GM23338 (cell line): ENCODE results near the gene RIC1. TPM values are rescaled to one million over a fixed set of nuclear protein-coding genes. Genes with fewer than 3 reads are reported as not detected.

Experiments used
- ATAC-seq: fragments of 200-7000 bp; cut with Tn5 transposase; 3 replicates; pipeline ENCODE4 v1.9.1; 2020
- DNase-seq: peaks from one replicate; pipeline ENCODE4 v3.0.0-alpha.2; 2015; ENCODE audit warnings: low spot score
- H2AFZ ChIP-seq: fragments of 200-600 bp; sonication (generic); 2 replicates; pipeline ENCODE4 v1.8.0; 2016; ENCODE audit warnings: antibody characterized with exemption, mild to moderate bottlenecking, moderate library complexity
- H3F3A ChIP-seq: fragments of 200-600 bp; sonication (generic); replicated peaks from 2 replicates; pipeline ENCODE4 v1.8.0; 2017; ENCODE audit warnings: antibody characterized with exemption, mixed run types, low read depth
- H3K27ac ChIP-seq: fragments of 200-600 bp; sonication (generic); 2 replicates; pipeline ENCODE4 v1.6.1; 2016; ENCODE audit warnings: low read depth
- H3K27me3 ChIP-seq: fragments of 200-600 bp; sonication (generic); 2 replicates; pipeline ENCODE4 v1.8.0; 2016; ENCODE audit warnings: mild to moderate bottlenecking, mixed run types, moderate library complexity; ENCODE audit not compliant: insufficient read depth
- H3K36me3 ChIP-seq: fragments of 200-600 bp; sonication (generic); 2 replicates; pipeline ENCODE4 v1.8.0; 2016; ENCODE audit warnings: mild to moderate bottlenecking; ENCODE audit not compliant: insufficient read depth
- H3K4me1 ChIP-seq: fragments of 200-600 bp; sonication (generic); 2 replicates; pipeline ENCODE4 v1.8.0; 2016; ENCODE audit warnings: mild to moderate bottlenecking, moderate library complexity; ENCODE audit not compliant: insufficient read depth
- H3K4me2 ChIP-seq: fragments of 200-600 bp; sonication (generic); 2 replicates; pipeline ENCODE4 v1.7.1; 2017; ENCODE audit warnings: mixed run types
- H3K4me3 ChIP-seq: fragments of 200-600 bp; sonication (generic); 2 replicates; pipeline ENCODE4 v1.6.1; 2016; ENCODE audit warnings: mixed run types
- H3K79me2 ChIP-seq: fragments of 200-600 bp; sonication (generic); replicated peaks from 2 replicates; pipeline ENCODE4 v1.8.0; 2017; ENCODE audit warnings: mild to moderate bottlenecking; ENCODE audit not compliant: insufficient read depth
- H3K9me2 ChIP-seq: fragments of 200-600 bp; sonication (generic); 2 replicates; pipeline ENCODE4 v1.8.0; 2017; ENCODE audit not compliant: insufficient read depth
- H4K20me1 ChIP-seq: fragments of 200-600 bp; sonication (generic); replicated peaks from 2 replicates; pipeline ENCODE4 v1.8.0; 2017; ENCODE audit warnings: mild to moderate bottlenecking; ENCODE audit not compliant: insufficient read depth
- H3K27ac Mint-ChIP-seq: 2 replicates; pipeline ENCODE4 v1.8.0; 2020; ENCODE audit warnings: inconsistent platforms, mild to moderate bottlenecking, moderate library complexity, mixed read lengths
- H3K27me3 Mint-ChIP-seq: 3 replicates; pipeline ENCODE4 v1.8.0; 2022; ENCODE audit warnings: low read depth, mild to moderate bottlenecking, moderate library complexity, mixed read lengths, inconsistent platforms; ENCODE audit not compliant: insufficient read depth, poor library complexity
- H3K36me3 Mint-ChIP-seq: 3 replicates; pipeline ENCODE4 v1.8.0; 2021; ENCODE audit warnings: low read depth, mild to moderate bottlenecking, inconsistent platforms, moderate library complexity, mixed read lengths
- H3K4me1 Mint-ChIP-seq: 3 replicates; pipeline ENCODE4 v1.8.0; 2020; ENCODE audit warnings: mild to moderate bottlenecking, inconsistent platforms, mixed read lengths
- H3K4me3 Mint-ChIP-seq: 3 replicates; pipeline ENCODE4 v1.8.0; 2021; ENCODE audit warnings: moderate library complexity, mild to moderate bottlenecking, inconsistent platforms, mixed read lengths
- H3K9me3 Mint-ChIP-seq: 3 replicates; pipeline ENCODE4 v1.8.0; 2020; ENCODE audit warnings: moderate library complexity, mild to moderate bottlenecking, inconsistent platforms, mixed read lengths
- EZH2phosphoT487 ChIP-seq: fragments of 200-600 bp; sonication (generic); IDR thresholded peaks from one replicate; pipeline ENCODE4 v1.8.1; 2018; ENCODE audit warnings: antibody characterized with exemption; ENCODE audit not compliant: unreplicated experiment
- JUNB ChIP-seq: IDR thresholded peaks from one replicate; pipeline ENCODE4 v1.6.1; 2016; ENCODE audit warnings: antibody characterized with exemption; ENCODE audit not compliant: unreplicated experiment
- NANOG ChIP-seq: IDR thresholded peaks from 2 replicates; pipeline ENCODE4 v1.6.1; 2016; ENCODE audit warnings: antibody characterized with exemption, borderline replicate concordance
- POLR2AphosphoS5 ChIP-seq: IDR thresholded peaks from 2 replicates; pipeline ENCODE4 v1.6.1; 2016; ENCODE audit warnings: antibody characterized with exemption, low read depth
- polyA plus RNA-seq: library from polyadenylated mRNA; unstranded; fragments of >200 nt; fragmentation: Nextera tagmentation; extraction: Ambion mirVana; gene quantifications from 2 replicates; pipeline ENCODE4 v1.2.1, GENCODE V29; 2016
- total RNA-seq: library from RNA; depleted of rRNA; stranded (reverse); fragments of >200 nt; shearing (Covaris generic); gene quantifications from 2 replicates; pipeline ENCODE4 v1.2.3, GENCODE V29; 2014
- TF ChIP-seq, protein P1 (sequence below), 2 experiments: fragments of 200-600 bp in 1 of 2; sonication (generic) in 1 of 2; conservative IDR thresholded peaks; 2 replicates each; pipeline versions ENCODE4 v1.5.1 to v1.6.1; 2016 to 2017; ENCODE audit warnings: antibody characterized with exemption in 2 of 2, low read depth in 2 of 2, mild to moderate bottlenecking in 2 of 2, moderate library complexity in 1 of 2
- TF ChIP-seq, protein P2 (sequence below): fragments of 250-450 bp; sonication (Bioruptor Pico); IDR thresholded peaks from 2 replicates; pipeline ENCODE4 v1.5.0; 2020; ENCODE audit warnings: mild to moderate bottlenecking, moderate library complexity
- TF ChIP-seq, protein P3 (sequence below): IDR thresholded peaks from 2 replicates; pipeline ENCODE4 v1.6.1; 2016; ENCODE audit warnings: antibody characterized with exemption

RIC1 gene
- total and polyA plus RNA-seq, 2 experiments from 2014 or later = 7.8 to 34.9 TPM

DNA sequence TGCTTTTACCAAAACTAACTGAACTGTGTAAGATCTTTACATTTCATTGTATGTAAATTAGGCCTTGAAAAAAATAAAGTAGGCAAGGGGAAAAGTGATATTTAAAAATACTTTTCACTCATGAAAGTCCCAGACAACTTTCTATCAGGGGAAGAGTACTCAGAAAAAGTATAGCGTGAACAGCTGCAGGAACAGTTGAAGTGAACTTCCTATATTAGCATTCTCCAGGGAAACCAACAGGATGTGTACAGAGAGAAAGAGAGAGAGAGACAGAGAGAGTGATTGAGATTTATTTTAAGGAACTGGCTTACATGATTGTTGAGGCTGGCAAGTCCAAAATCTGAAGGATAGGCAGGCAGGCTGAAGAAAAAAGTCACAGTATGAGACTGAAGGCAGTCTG, 162.0 kb downstream of the RIC1 start:
- Histone ChIP-seq H3K27me3 (no peaks in the 10 kb centered on the region), H3K79me2 (no peaks in the 10 kb centered on the region), H3K4me1 (no peaks in the 10 kb centered on the region), H3F3A (no peaks in the 10 kb centered on the region), H3K27ac (no peak overlapping the region), H3K9me2 (no peaks in the 10 kb centered on the region), H3K4me2 (no peak overlapping the region), H3K4me3 (no peak overlapping the region), H3K36me3 (no peaks in the 10 kb centered on the region), H2AFZ (no peak overlapping the region), H4K20me1 (no peaks in the 10 kb centered on the region)
- Mint-ChIP-seq H3K4me3 (no peak overlapping the region), H3K9me3 (no peaks in the 10 kb centered on the region), H3K27ac (no peak overlapping the region), H3K27me3 (no peaks in the 10 kb centered on the region), H3K36me3 (peaks cover 9% of the 10 kb centered on the region; the same call in 2 of the 3 replicates), H3K4me1 (no peaks in the 10 kb centered on the region)
- TF ChIP-seq, protein P1, sequence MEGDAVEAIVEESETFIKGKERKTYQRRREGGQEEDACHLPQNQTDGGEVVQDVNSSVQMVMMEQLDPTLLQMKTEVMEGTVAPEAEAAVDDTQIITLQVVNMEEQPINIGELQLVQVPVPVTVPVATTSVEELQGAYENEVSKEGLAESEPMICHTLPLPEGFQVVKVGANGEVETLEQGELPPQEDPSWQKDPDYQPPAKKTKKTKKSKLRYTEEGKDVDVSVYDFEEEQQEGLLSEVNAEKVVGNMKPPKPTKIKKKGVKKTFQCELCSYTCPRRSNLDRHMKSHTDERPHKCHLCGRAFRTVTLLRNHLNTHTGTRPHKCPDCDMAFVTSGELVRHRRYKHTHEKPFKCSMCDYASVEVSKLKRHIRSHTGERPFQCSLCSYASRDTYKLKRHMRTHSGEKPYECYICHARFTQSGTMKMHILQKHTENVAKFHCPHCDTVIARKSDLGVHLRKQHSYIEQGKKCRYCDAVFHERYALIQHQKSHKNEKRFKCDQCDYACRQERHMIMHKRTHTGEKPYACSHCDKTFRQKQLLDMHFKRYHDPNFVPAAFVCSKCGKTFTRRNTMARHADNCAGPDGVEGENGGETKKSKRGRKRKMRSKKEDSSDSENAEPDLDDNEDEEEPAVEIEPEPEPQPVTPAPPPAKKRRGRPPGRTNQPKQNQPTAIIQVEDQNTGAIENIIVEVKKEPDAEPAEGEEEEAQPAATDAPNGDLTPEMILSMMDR (conservative IDR thresholded peaks at IDR 0.05; ENCODE audit: low read depth in 2 of 2) = no peak
- TF ChIP-seq EZH2phosphoT487 = no peak
- TF ChIP-seq, protein P2, sequence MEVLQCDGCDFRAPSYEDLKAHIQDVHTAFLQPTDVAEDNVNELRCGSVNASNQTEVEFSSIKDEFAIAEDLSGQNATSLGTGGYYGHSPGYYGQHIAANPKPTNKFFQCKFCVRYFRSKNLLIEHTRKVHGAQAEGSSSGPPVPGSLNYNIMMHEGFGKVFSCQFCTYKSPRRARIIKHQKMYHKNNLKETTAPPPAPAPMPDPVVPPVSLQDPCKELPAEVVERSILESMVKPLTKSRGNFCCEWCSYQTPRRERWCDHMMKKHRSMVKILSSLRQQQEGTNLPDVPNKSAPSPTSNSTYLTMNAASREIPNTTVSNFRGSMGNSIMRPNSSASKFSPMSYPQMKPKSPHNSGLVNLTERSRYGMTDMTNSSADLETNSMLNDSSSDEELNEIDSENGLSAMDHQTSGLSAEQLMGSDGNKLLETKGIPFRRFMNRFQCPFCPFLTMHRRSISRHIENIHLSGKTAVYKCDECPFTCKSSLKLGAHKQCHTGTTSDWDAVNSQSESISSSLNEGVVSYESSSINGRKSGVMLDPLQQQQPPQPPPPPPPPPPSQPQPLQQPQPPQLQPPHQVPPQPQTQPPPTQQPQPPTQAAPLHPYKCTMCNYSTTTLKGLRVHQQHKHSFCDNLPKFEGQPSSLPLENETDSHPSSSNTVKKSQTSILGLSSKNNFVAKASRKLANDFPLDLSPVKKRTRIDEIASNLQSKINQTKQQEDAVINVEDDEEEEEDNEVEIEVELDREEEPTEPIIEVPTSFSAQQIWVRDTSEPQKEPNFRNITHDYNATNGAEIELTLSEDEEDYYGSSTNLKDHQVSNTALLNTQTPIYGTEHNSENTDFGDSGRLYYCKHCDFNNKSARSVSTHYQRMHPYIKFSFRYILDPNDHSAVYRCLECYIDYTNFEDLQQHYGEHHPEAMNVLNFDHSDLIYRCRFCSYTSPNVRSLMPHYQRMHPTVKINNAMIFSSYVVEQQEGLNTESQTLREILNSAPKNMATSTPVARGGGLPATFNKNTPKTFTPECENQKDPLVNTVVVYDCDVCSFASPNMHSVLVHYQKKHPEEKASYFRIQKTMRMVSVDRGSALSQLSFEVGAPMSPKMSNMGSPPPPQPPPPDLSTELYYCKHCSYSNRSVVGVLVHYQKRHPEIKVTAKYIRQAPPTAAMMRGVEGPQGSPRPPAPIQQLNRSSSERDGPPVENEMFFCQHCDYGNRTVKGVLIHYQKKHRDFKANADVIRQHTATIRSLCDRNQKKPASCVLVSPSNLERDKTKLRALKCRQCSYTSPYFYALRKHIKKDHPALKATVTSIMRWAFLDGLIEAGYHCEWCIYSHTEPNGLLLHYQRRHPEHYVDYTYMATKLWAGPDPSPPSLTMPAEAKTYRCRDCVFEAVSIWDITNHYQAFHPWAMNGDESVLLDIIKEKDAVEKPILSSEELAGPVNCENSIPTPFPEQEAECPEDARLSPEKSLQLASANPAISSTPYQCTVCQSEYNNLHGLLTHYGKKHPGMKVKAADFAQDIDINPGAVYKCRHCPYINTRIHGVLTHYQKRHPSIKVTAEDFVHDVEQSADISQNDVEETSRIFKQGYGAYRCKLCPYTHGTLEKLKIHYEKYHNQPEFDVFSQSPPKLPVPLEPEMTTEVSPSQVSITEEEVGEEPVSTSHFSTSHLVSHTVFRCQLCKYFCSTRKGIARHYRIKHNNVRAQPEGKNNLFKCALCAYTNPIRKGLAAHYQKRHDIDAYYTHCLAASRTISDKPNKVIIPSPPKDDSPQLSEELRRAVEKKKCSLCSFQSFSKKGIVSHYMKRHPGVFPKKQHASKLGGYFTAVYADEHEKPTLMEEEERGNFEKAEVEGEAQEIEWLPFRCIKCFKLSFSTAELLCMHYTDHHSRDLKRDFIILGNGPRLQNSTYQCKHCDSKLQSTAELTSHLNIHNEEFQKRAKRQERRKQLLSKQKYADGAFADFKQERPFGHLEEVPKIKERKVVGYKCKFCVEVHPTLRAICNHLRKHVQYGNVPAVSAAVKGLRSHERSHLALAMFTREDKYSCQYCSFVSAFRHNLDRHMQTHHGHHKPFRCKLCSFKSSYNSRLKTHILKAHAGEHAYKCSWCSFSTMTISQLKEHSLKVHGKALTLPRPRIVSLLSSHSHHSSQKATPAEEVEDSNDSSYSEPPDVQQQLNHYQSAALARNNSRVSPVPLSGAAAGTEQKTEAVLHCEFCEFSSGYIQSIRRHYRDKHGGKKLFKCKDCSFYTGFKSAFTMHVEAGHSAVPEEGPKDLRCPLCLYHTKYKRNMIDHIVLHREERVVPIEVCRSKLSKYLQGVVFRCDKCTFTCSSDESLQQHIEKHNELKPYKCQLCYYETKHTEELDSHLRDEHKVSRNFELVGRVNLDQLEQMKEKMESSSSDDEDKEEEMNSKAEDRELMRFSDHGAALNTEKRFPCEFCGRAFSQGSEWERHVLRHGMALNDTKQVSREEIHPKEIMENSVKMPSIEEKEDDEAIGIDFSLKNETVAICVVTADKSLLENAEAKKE (CRISPR knock-in tag) = no peak
- ATAC-seq (no peak), DNase-seq (no peak)

DNA sequence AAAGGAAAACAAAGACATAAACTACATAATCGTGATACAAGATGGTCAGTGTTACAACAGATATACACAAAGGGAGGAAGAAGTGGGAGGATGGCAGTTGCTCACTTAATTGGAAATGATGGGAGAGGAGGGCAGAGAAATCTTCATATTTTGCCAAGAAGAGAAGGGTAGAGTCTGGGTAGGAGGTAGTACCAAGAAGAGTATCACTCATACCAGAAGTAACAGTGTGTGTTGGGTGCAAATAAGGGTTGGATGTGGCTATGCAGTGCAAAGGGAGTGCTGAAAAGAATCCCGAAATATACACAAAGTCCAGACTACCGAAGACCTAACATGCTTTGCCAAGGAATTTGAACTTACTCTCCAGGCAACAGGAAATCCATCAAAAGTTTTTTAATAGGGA, 163.0 kb downstream of the RIC1 start:
- Histone ChIP-seq H4K20me1 (no peaks in the 10 kb centered on the region), H3F3A (no peaks in the 10 kb centered on the region), H3K27ac (no peak overlapping the region), H2AFZ (no peak overlapping the region), H3K36me3 (no peaks in the 10 kb centered on the region), H3K4me1 (no peaks in the 10 kb centered on the region), H3K79me2 (no peaks in the 10 kb centered on the region), H3K4me3 (no peak overlapping the region), H3K27me3 (no peaks in the 10 kb centered on the region), H3K9me2 (no peaks in the 10 kb centered on the region), H3K4me2 (no peak overlapping the region)
- peaks cover 10% of the 10 kb centered on the region; the same call in 2 of the 3 replicates for H3K36me3 Mint-ChIP-seq
- ATAC-seq (no peak), DNase-seq (no peak)
- no peaks in the 10 kb centered on the region for H3K4me1 Mint-ChIP-seq
- no peaks in the 10 kb centered on the region for H3K27me3 Mint-ChIP-seq
- H3K4me3 Mint-ChIP-seq = no peak overlapping the region
- no peaks in the 10 kb centered on the region for H3K9me3 Mint-ChIP-seq
- no peak overlapping the region for H3K27ac Mint-ChIP-seq
- TF ChIP-seq, protein P1 (conservative IDR thresholded peaks at IDR 0.05; ENCODE audit: low read depth in 2 of 2) = no peak
- TF ChIP-seq, protein P3, sequence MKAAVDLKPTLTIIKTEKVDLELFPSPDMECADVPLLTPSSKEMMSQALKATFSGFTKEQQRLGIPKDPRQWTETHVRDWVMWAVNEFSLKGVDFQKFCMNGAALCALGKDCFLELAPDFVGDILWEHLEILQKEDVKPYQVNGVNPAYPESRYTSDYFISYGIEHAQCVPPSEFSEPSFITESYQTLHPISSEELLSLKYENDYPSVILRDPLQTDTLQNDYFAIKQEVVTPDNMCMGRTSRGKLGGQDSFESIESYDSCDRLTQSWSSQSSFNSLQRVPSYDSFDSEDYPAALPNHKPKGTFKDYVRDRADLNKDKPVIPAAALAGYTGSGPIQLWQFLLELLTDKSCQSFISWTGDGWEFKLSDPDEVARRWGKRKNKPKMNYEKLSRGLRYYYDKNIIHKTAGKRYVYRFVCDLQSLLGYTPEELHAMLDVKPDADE = no peak
- TF ChIP-seq POLR2AphosphoS5 = no peak
- TF ChIP-seq NANOG = no peak
- TF ChIP-seq JUNB = no peak
